ENCODE results near the gene CAND1. TPM values are rescaled to one million over a fixed set of nuclear protein-coding genes. Genes with fewer than 3 reads are reported as not detected.
A peak's percentile ranks its signal among the peaks of the same experiment; 100 is the strongest.

CAND1 gene
- total RNA-seq = 100 to 1,000 TPM; 134 to 155 TPM

- intact Hi-C loops (cut with DNase I) = no loop called here
- peak; percentile 98 for DNase-seq
- H3K9me3 ChIP-seq = no peaks in the 10 kb centered on the region
These were observed at the start of gene CAND1 for GRCh38 chr12:67268896-67269632. Gene CAND1 (plus strand): TSS chr12:67269358. CDS start chr12:67269718, 360 bp downstream.

GRCh38 chr12:67220065-67220464 is 49.1 kb upstream of the CAND1 start:
- H3K9me3 ChIP-seq = no peaks in the 10 kb centered on the region
- no peak for TF ChIP-seq CTCF (IDR thresholded peaks at IDR 0.05)
- no peak overlapping the region for H3K4me3 ChIP-seq
- no peaks in the 10 kb centered on the region for H3K27me3 ChIP-seq
- no peak overlapping the region for H3K27ac ChIP-seq
- intact Hi-C loops (cut with DNase I) = loop anchor here (5.0 kb wide), 1 partner anchor 193 kb away; no protein-coding TSS in a partner anchor
- DNase-seq = no peak
- H3K9ac ChIP-seq (ENCODE audit: low read depth in 2 of 2, low read length in 2 of 2) = no peak overlapping the region
- H3K4me1 ChIP-seq = no peaks in the 10 kb centered on the region
- H3K36me3 ChIP-seq = no peaks in the 10 kb centered on the region

More at GRCh38 chr12:67268896-67269632, at the start of gene CAND1:
- Histone ChIP-seq H3K4me3 (peak within 1 kb of the TSS; percentile 85), H3K27ac (peak within 1 kb of the TSS; percentile 99), H3K27me3 (no peaks in the 10 kb centered on the region), H3K4me1 (peaks cover 6% of the 10 kb centered on the region), H3K9ac (ENCODE audit: low read depth in 2 of 2, low read length in 2 of 2) (peak within 1 kb of the TSS; percentile 94 to 96), H3K36me3 (no peaks in the 10 kb centered on the region)
- TF ChIP-seq CTCF (IDR thresholded peaks at IDR 0.05) = no peak

DNA sequence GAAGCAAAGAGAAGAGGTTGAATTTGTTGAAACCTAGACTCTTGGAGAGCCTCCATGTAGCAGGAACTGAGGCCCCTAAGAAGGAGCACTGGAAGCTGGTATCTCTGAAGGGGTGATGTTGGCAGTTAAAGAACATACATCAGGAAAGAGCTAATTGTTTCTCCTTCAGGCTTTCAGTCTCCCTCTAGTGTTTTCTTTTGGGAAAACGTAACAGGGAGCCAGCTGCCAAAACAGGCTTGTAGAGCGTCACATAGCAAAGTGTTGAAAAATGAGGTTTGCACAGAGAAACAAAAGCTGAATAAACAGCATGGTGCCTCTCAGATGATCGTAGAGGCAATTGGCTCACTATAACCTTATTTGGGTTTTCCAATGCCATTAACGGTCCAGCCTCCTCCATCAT is 46.9 kb upstream of the CAND1 start:
- Histone ChIP-seq H3K9ac (ENCODE audit: low read depth in 2 of 2, low read length in 2 of 2) (no peak overlapping the region), H3K36me3 (no peaks in the 10 kb centered on the region), H3K27me3 (no peaks in the 10 kb centered on the region), H3K4me1 (no peaks in the 10 kb centered on the region), H3K27ac (no peak overlapping the region), H3K9me3 (no peaks in the 10 kb centered on the region), H3K4me3 (no peak overlapping the region)
- intact Hi-C loops (cut with DNase I) = loop anchor here (5.0 kb wide), 1 partner anchor 195 kb away; no protein-coding TSS in a partner anchor
- DNase-seq = no peak
- no peak for TF ChIP-seq CTCF (IDR thresholded peaks at IDR 0.05)

- Histone ChIP-seq H3K27me3 (no peaks in the 10 kb centered on the region), H3K36me3 (no peaks in the 10 kb centered on the region), H3K4me3 (no peak overlapping the region), H3K9me3 (no peaks in the 10 kb centered on the region), H3K9ac (ENCODE audit: low read depth in 2 of 2, low read length in 2 of 2) (no peak overlapping the region), H3K27ac (no peak overlapping the region), H3K4me1 (no peaks in the 10 kb centered on the region)
- intact Hi-C loops (cut with DNase I) = loop anchor here (5.0 kb wide), 1 partner anchor 196 kb away; no protein-coding TSS in a partner anchor
- DNase-seq = no peak
- TF ChIP-seq CTCF (IDR thresholded peaks at IDR 0.05) = no peak
These were observed 45.9 kb upstream of the CAND1 start for GRCh38 chr12:67223225-67223624.

- intact Hi-C loops (cut with DNase I) = no loop called here
These were observed 31.9 kb upstream of the CAND1 start for GRCh38 chr12:67237231-67237630.

More at GRCh38 chr12:67237231-67237630, 31.9 kb upstream of the CAND1 start:
- DNase-seq = no peak
- TF ChIP-seq CTCF (IDR thresholded peaks at IDR 0.05) = no peak
- no peaks in the 10 kb centered on the region for H3K36me3 ChIP-seq
- H3K27me3 ChIP-seq = no peaks in the 10 kb centered on the region
- H3K4me1 ChIP-seq = no peaks in the 10 kb centered on the region
- H3K27ac ChIP-seq = no peak overlapping the region
- no peak overlapping the region for H3K4me3 ChIP-seq
- no peak overlapping the region for H3K9ac ChIP-seq (ENCODE audit: low read depth in 2 of 2, low read length in 2 of 2)
- H3K9me3 ChIP-seq = no peaks in the 10 kb centered on the region
